Nephron progenitor cell (in vitro differentiated cells): ENCODE measurements around the gene KCND2.
"Not testable (repeated sequence)": the region's sequence is repeated elsewhere in the genome, so short reads cannot be mapped to it uniquely, and the experiment has no call there.

Experiments
- DNase-seq: peaks from one replicate; pipeline ENCODE4 v3.0.0; 2021
- H3K27ac Mint-ChIP-seq: 2 replicates; pipeline ENCODE4 v1.8.0; 2021; ENCODE audit warnings: mild to moderate bottlenecking, moderate library complexity, mixed read lengths
- H3K27me3 Mint-ChIP-seq: 2 replicates; pipeline ENCODE4 v1.8.0; 2021; ENCODE audit warnings: mild to moderate bottlenecking, low read depth, mixed read lengths; ENCODE audit not compliant: poor library complexity
- H3K36me3 Mint-ChIP-seq: 2 replicates; pipeline ENCODE4 v1.8.0; 2021; ENCODE audit warnings: low read depth, mixed read lengths
- H3K4me1 Mint-ChIP-seq: 2 replicates; pipeline ENCODE4 v1.8.0; 2021; ENCODE audit warnings: mixed read lengths
- H3K4me3 Mint-ChIP-seq: 2 replicates; pipeline ENCODE4 v1.8.0; 2021; ENCODE audit warnings: mild to moderate bottlenecking, moderate library complexity, mixed read lengths
- H3K9me3 Mint-ChIP-seq: 2 replicates; pipeline ENCODE4 v1.8.0; 2021; ENCODE audit warnings: mild to moderate bottlenecking, moderate library complexity, mixed read lengths
- CTCF ChIP-seq: fragments of 200-600 bp; sonication (generic); IDR thresholded peaks from 2 replicates; pipeline ENCODE4 v1.5.0; 2021; ENCODE audit warnings: antibody characterized with exemption

Gene KCND2

GRCh38 chr7:120743128-120743527 is 470.2 kb downstream of the KCND2 start:
- Mint-ChIP-seq H3K9me3 (no peaks in the 10 kb centered on the region), H3K27ac (no peak overlapping the region), H3K4me1 (peaks cover 13% of the 10 kb centered on the region), H3K36me3 (no peaks in the 10 kb centered on the region), H3K27me3 (no peaks in the 10 kb centered on the region), H3K4me3 (no peak overlapping the region)
- no peak for DNase-seq
- TF ChIP-seq CTCF, result no peak

GRCh38 chr7:120760050-120760449 is 487.1 kb downstream of the KCND2 start:
- no peak overlapping the region for H3K27ac Mint-ChIP-seq
- DNase-seq, result no peak
- H3K9me3 Mint-ChIP-seq, result no peaks in the 10 kb centered on the region
- TF ChIP-seq CTCF, result no peak
- H3K27me3 Mint-ChIP-seq, result peaks cover 3% of the 10 kb centered on the region
- no peaks in the 10 kb centered on the region for H3K4me1 Mint-ChIP-seq
- H3K36me3 Mint-ChIP-seq, result no peaks in the 10 kb centered on the region
- no peak overlapping the region for H3K4me3 Mint-ChIP-seq

GRCh38 chr7:120760851-120761250 is 487.9 kb downstream of the KCND2 start:
- H3K27me3 Mint-ChIP-seq, result peaks cover 3% of the 10 kb centered on the region
- H3K9me3 Mint-ChIP-seq, result no peaks in the 10 kb centered on the region
- no peak for TF ChIP-seq CTCF
- no peak overlapping the region for H3K27ac Mint-ChIP-seq
- H3K36me3 Mint-ChIP-seq, result no peaks in the 10 kb centered on the region
- DNase-seq, result no peak
- no peaks in the 10 kb centered on the region for H3K4me1 Mint-ChIP-seq
- H3K4me3 Mint-ChIP-seq, result no peak overlapping the region

GRCh38 chr7:120770206-120770605 is 497.2 kb downstream of the KCND2 start:
- H3K4me3 Mint-ChIP-seq, result no peak overlapping the region
- no peaks in the 10 kb centered on the region for H3K9me3 Mint-ChIP-seq
- H3K4me1 Mint-ChIP-seq, result peaks cover 4% of the 10 kb centered on the region
- no peak for DNase-seq
- H3K27me3 Mint-ChIP-seq, result peaks cover 5% of the 10 kb centered on the region
- H3K27ac Mint-ChIP-seq, result no peak overlapping the region
- no peak for TF ChIP-seq CTCF
- no peaks in the 10 kb centered on the region for H3K36me3 Mint-ChIP-seq

- peaks cover 4% of the 10 kb centered on the region for H3K4me1 Mint-ChIP-seq
- no peaks in the 10 kb centered on the region for H3K36me3 Mint-ChIP-seq
- no peaks in the 10 kb centered on the region for H3K9me3 Mint-ChIP-seq
- H3K27ac Mint-ChIP-seq, result no peak overlapping the region
- no peaks in the 10 kb centered on the region for H3K27me3 Mint-ChIP-seq
- no peak overlapping the region for H3K4me3 Mint-ChIP-seq
- no peak for DNase-seq
- TF ChIP-seq CTCF, result no peak
Observed at GRCh38 chr7:120774481-120774880, 501.5 kb downstream of the KCND2 start.

- no peak for TF ChIP-seq CTCF
- Mint-ChIP-seq H3K4me1 (peaks cover 4% of the 10 kb centered on the region), H3K9me3 (no peaks in the 10 kb centered on the region), H3K36me3 (no peaks in the 10 kb centered on the region), H3K27me3 (no peaks in the 10 kb centered on the region), H3K27ac (no peak overlapping the region), H3K4me3 (no peak overlapping the region)
- DNase-seq, result no peak
Observed at GRCh38 chr7:120775755-120776154, 502.8 kb downstream of the KCND2 start.

GRCh38 chr7:120779078-120779477 is 506.1 kb downstream of the KCND2 start:
- H3K9me3 Mint-ChIP-seq, DNase-seq, H3K27me3 Mint-ChIP-seq, H3K27ac Mint-ChIP-seq, H3K4me1 Mint-ChIP-seq, H3K36me3 Mint-ChIP-seq, H3K4me3 Mint-ChIP-seq: not testable (repeated sequence)

GRCh38 chr7:120780451-120780850 is 507.5 kb downstream of the KCND2 start:
- not testable (repeated sequence) for H3K4me3 Mint-ChIP-seq, H3K27ac Mint-ChIP-seq, H3K9me3 Mint-ChIP-seq, H3K27me3 Mint-ChIP-seq, H3K36me3 Mint-ChIP-seq, DNase-seq
- H3K4me1 Mint-ChIP-seq, result peaks cover 12% of the 10 kb centered on the region
